HG03565 (cell line): Measurements from ENCODE around the gene PKDCC.
"Not testable (repeated sequence)": the region's sequence is repeated elsewhere in the genome, so short reads cannot be mapped to it uniquely, and the experiment has no call there.

Experiments
- ATAC-seq: cut with Tn5 transposase; IDR thresholded peaks from one replicate; pipeline ENCODE4 v1.9.1; 2021; ENCODE audit warnings: mild to moderate bottlenecking, moderate library complexity; ENCODE audit not compliant: unreplicated experiment

The PKDCC gene

DNA sequence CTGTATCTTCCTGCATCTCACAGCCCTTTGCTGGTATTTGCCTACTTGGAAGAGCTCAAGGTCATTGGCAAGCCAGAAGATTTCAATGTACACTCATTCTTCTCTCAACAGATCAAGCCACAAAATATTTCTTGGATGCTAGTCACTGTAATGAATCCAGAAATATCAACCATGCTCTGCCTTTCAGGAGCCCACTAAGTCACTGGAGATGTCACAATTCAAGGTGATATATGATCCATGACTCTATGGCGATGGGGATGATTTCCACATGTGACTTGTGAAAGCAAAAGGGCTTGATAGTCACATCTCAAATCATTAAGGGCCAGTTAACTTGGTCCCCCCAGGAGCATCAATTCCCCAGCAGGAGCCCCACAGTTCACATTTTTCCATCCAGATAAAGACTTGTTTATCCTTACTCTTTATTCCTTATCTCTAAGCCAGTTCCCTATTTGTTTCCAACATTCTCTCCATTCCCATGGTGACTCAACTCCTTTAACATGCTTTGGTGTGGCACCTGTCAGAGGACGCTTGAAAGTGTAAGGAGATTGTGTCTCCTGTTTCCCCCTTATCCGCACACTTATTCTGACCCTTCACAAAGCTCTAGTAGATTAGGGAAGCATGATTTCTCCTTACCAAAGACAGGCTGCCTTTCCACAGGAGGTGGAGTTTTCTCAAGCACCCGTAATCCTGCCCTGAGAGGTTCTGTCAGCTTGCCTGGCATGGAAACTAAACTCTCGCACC is 15.8 kb downstream of the PKDCC start:
- no peak for ATAC-seq

DNA sequence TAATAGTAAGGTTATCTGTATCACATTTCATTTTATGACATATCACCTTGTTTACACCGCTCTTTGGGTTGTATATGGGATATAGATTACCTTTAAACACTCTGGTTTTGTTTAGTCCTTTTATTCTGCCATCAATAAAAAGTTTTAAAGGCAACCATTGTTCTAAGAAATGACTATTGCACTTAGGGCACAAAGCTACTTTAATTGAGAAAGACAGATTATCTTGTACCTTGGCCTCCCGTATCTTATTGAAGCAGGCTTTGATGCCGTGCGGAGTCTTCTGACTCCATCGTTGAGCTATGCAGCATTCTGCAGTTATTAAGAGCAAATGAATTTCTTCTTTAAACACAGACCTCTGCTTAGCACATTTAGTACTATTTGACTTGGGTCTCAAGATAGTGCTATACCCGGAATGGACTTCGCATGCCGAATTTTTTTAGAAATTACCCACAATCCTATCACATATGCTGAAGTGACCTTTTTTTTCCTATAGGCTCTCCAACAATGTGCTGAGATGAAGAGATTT is 16.7 kb downstream of the PKDCC start:
- no peak for ATAC-seq

DNA sequence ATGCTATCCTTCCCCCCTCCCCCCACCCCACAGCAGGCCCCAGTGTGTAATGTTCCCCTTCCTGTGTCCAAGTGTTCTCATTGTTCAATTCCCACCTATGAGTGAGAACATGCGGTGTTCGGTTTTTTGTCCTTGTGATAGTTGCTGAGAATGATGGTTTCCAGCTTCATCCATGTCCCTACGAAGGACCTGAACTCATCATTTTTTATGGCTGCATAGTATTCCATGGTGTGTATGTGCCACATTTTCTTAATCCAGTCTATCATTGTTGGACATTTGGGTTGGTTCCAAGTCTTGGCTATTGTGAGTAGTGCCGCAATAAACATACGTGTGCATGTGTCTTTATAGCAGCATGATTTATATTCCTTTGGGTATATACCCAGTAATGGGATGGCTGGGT is 17.9 kb downstream of the PKDCC start:
- not testable (repeated sequence) for ATAC-seq

DNA sequence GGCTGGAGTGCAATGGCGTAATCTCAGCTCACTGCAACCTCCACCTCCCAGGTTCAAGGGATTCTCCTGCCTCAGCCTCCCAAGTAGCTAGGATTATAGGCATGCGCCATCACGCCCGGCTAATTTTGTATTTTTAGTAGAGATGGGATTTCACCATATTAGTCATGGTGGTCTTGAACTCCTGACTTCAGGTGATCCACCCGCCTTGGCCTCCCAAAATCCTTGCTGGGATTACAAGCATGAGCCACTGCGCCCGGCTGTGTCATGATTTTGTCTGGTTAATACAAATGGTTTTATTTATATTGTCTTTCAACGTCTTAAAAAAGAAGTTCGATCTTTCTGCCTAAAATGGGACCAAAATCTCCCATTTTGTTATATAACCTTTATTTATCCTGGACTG is 19.2 kb downstream of the PKDCC start:
- not testable (repeated sequence) for ATAC-seq

DNA sequence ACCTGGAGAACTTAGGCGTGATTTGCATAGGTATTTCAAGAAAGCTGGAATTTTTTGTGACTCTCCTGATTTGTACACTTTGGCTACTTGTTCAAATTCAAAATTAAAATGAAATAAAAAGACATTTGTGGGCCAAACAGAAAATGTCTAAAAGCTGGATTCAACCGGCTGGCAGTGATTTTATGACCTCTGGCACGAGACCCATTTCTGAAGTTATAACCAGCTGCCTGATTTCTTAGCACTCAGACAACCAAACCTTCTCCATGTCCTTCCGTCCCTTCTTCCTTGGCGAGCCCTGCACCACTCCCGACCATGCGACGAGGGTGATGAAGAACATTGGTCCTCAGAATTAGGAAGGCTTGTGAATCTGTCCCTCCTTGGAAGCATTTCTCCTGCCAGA is 19.7 kb downstream of the PKDCC start:
- no peak for ATAC-seq

DNA sequence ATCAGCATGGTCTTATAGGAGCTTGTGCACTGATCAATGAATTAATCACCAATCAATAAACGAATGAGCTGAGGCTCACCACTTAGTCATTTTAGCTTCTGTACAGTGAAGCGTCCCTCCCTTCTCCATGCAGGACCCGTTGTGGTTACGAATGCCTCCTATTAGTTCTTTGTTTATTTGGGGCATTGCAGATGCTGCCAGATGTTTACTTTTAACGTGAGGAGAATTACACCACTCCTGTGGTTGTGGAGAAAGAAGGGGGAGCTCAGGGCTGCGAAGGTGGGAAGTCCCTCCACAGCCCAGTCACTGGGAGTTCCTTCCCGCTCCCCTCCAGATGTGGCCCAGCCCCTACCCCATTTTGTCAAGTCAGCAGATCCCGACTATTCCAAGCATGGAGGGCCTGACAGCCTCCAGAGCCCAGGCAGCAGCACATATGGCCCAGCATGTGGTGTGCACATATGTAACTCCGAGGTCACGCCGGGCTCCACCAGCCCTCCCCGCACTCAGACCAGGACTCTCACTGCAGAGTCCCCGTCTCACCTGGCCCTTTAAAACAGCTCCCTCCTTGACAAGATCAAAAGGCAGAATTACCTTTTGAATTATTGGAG is 20.9 kb downstream of the PKDCC start:
- no peak for ATAC-seq

DNA sequence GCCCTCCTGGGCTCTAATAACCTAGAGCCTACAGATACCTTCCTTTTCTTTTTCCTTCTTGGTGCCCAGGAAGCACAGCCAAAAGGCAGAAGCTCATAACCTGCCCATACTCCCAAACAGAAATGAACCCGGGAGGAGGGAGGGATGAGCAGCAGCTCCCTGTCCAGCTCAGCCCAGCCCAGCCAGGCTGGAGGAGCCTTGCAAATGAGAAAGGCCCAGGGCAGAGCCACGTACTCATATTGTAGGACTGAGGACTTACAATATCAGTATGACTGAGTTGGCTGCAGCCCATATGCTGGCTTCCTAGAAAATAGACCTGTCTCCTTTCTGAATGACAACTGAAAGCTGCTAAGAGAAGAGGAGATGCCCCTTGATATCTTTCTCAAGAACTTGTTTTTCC is 21.7 kb downstream of the PKDCC start:
- ATAC-seq: no peak

DNA sequence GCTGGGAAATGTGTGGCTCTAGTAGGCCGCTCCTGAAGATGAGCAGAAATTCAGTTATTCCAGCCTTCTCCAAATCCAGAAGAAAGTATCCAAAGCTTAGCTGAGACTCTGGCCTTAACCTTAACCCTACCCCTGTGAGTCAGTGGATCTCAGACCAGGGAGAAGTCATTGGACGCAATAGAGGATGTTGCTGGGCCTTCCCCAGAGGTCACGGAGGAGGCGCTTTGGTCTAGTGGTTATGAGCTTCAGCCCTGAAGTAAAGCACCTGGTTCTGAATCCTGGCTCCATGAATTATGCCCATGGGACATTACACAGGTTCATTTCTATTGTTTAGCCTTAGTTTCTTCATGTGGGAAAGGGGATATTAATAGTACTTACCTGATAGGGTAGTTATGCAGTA is 24.0 kb downstream of the PKDCC start:
- ATAC-seq: no peak

DNA sequence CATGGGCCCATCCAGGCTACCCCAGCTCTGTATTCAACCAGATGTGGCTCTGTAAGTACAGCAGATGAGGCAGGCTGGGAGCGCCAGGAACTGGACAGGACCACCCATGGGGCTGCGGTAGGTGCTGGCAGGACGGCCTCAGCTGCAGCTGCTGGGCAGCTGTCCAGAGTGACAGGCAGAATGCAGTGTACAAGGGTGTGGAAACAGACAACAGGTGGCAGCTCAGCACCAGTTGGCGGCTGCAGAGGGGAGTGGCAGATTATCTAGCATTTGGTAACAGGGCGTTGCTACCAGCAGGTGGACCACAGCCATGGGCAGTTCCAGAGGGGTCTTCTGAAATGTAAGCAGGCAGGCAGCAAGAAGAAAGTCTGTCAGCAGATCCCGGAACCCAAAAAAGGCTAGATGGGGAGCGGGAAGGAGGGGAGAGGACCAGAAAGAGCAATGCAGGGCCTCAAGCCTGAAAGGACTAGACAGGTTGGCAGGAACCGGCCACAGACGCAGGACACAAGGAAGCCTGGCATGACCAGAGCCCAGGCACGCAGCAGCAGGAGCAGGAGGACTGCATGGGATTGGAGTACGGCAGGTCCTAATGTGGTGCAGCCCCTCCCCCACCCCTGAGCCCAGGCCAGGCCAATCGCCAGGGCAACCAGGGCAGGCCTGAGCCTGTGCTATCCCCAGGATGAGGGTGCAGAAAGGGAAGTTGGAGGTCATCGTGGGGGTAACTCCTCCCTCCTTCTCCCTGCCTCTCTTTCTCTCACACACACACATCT is 24.7 kb downstream of the PKDCC start:
- no peak for ATAC-seq

DNA sequence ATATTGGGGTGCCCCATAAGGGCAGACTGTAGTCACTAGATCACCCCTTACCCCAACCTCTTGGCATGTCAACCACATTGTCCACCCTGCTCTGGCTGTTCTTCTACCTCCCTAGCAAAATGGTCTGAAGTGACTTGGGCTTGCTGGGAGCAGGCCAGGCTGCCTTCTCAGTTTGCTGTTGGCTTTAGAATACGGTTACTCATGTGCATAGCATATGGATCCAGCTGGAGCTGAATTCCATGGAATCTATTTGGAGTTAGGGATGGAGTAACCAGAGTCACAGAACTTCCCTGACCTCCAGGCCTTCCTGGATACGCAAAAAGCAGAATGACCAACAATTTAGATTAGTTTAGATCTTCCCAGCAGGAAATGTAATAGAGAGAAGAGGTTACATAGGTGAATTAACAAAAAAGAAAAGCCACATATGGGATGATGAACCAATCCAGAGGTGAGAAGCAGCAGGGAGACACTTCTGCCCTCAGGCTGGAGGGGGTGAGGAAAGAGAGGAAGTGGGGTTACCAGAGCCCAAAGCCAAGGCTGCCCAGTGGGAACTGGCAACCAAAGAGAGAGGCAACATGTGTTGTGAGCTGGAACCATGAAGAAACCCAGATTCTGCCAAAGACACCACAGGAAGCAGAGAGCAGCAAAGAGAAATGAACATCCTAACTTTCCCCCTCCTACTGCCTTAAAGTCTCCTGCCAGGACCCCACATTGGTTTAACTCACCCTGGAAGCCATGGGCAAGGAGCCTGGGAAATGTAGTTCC is 26.1 kb downstream of the PKDCC start:
- ATAC-seq: no peak

DNA sequence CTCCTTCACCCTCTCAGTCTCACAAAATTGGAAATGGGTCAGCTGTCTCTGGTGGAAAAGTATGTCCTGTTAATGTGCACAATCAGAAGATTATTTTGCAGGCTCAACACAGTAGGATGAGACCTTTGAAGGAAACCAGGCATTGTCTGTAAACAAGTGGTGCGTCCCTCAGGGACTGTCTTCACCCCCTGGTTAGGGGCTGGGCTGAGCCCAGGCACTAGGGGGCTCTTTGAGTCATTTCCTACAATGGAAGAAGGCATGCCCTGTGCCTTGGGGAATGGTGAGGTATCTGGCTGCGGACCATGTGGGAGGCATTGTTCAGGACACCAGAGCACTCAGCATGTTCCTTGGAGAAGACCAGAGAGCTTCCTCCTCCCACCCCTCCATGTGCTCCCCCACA is 26.8 kb downstream of the PKDCC start:
- no peak for ATAC-seq

DNA sequence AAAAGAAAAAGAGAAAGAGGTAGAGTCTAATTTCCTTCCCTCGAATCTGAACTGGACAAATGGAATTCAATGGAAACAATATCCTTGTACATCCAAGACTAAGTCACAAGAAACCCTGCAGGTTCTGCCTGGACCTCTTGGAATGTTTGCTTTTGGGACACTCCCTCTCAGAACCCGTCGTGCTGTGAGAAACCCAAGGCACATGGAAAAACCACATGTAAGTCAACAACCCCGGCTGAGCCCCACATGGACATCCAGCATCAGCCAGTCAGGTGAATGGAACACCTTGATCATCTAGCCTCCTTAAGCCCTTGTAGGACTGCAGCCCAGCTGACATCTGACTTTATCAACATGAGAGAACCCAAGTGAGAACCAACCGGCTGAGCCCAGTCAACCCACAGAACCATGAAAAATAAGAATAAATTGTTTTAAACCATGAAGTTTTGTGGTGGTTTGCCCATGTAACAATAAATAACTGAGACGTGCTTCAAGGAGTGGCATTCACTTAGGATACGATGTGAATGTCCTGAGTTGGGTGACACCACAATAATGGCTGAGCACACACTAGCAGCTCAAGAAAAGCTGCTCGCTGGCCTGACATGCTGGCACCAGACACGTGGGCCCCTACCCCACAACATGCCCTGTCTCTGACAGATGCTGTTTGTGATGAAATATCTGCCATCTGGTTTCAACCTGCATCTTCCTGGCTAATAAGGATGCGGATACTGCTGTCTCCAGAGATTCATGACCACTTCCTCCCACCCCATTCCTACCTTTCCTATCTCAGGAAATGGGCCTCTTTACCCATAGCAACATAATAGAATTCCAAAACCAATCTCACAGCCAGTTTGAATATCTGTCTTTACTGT is 28.8 kb downstream of the PKDCC start:
- ATAC-seq: no peak

DNA sequence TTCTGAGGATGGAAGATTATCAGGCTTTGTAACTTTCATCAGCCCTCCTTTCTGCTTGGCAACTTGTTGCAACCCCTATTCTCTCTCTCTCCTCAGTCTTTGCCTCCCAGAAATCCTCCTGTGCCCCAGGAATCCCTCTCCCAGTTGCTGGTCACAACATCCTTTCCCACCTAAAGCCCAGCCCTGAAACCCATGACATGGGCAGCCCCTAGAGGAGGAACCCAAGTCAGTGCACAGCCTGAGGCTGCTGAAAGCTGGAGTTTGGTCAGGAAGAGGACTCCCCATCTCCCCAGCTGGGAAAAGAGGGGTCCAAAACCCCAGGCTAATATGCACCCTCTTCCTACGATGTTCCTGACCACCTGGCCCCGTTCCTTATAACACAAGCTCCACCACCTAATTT is 29.5 kb downstream of the PKDCC start:
- ATAC-seq: no peak

DNA sequence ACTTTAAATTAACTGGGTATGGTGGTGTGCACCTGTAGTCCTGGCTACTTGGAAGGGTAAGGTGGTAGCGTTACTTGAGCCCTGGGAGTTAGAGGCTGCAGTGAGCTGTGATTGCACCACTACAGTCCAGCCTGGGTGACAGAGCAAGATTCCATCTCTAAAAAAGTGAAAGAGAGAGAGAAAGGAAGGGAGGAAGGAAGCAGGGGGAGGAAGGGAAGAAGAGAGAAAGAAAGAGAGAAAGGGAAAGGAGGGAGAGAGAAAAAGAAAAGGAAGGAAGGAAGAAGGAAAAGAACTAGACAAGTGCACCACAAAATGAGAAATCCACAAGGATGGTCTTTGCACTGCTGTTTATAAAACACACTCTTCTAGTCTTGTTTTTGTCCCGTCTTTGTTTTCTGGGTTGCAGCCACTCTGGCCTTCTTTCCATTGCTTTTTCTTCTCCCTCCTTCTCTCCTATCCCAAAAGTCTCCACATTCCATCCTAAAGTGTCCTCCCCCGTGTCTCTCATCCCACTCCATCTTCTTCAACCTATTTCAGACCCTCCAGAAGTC is 32.0 kb downstream of the PKDCC start:
- ATAC-seq: no peak

DNA sequence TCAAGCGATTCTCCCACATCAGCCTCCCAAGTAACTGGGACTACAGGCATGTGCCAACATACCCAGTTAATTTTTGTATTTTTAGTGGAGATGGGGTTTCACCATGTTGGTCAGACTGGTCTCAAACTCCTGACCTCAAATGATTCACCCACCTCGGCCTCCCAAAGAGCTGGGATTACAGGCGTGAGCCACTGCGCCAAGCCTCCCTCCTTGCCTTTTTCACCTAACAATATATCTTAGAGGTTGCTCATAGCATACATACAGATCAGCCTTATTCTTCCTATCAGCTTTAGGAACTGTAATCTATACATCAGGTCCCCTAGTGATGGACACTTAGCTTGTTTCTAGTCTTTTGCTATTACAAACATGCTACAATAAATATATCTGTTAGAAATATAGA is 33.3 kb downstream of the PKDCC start:
- ATAC-seq: not testable (repeated sequence)

DNA sequence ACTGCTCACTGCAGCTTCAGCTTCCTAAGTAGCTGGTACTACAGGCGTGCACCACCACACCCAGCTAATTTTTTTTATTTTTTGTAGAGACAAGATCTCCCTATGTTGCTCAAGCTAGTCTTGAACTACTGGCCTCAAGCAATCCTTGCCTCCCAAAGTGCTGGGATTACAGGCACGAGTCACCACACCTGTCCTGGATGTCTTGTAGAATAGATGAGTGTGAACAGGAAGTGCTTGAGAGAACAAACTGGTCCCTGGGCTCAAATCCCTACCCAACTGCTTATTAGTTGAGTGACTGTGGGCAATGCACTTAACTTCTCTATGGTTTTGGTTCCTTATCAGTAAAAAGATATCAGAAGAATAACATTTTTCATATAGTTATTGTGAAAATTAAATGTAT is 34.2 kb downstream of the PKDCC start:
- ATAC-seq: no peak

DNA sequence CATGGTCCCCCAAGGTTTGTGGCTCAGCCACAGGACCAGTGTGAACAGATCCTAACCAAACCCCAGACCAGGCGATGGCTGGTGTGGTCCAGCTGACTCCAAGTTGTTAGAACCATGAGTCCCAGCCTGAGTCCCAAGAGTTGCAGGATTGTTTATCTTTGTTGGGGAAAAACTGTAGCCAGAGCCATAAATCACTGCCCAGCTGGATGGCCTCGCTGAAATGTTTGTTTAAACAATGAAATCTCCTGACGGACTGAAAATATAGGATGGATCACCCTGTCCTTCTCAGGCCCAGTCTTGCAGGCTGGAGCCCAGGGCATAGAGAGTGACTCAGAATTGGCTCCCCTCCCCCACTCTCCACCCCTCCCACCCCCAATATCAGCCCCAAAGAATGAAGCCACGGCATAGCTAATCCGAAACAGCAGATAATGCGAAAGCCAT is 36.4 kb downstream of the PKDCC start:
- no peak for ATAC-seq

DNA sequence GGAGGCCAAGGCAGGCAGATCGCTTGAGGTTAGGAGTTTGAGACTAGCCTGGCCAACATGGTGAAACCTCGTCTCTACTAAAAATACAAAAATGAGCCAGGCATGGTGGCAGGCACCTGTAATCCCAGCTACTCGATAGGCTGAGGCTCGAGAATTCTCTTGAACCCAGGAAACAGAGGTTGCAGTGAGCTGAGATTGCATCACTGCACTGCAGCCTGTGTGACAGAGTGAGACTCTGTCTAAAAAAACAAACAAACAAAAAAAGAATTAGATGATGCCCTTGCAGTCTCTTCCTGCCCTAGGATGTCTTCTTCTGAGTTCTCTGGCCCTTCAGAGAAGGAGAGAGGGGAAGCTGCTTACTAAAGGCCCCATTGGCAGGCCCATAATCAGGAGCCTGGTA is 37.2 kb downstream of the PKDCC start:
- ATAC-seq: not testable (repeated sequence)

DNA sequence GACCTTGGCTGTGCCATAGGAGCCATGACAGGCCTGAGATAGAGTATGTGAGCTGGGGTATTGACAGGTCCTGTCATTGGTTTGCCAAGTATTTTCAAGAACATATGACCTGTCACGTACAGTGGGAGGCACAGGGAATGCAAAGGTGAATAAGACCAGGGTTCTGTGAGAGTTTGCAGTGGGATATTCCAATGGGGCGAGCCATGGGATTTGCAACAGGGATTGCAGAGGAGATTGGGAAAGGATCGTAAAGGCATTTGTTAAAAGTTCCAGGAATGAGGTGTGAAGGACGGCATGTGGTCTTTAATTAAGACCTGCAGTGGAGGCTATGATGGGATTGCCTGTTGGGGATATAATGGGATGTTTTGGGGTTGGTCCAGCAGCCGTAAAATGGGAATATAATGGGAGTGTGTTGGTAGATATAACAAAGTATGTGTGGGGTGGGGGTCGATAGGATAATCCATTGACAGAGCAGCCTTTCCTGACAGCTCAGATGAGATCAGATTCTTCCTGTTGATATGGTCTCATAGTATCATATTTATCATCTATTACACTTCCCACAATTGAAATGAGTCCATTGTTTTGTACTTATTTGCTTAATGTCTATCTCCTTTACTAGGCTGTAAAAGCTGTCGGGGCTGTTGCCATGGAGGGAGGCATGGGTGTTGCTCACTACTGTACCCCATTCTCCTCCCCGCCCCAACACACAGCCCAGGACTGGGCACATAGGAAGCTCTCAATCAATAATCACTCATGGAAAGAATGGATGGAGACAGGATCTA is 38.1 kb downstream of the PKDCC start:
- ATAC-seq: no peak
